ENCODE measurements around the gene HHIPL1.

HHIPL1 gene

GRCh38 chr14:99720941-99721791, 76.2 kb downstream of the HHIPL1 start:
- DNase-seq, result no peak

GRCh38 chr14:99721792-99722516, 77.0 kb downstream of the HHIPL1 start:
- no peak for DNase-seq

- no peak for DNase-seq
These were observed 77.8 kb downstream of the HHIPL1 start for GRCh38 chr14:99722741-99723140.

- no peak for DNase-seq
These were observed 79.4 kb downstream of the HHIPL1 start for GRCh38 chr14:99724196-99724891.

GRCh38 chr14:99724939-99725773, 80.2 kb downstream of the HHIPL1 start:
- DNase-seq, result no peak

GRCh38 chr14:99725774-99726537, 81.0 kb downstream of the HHIPL1 start:
- DNase-seq, result no peak

GRCh38 chr14:99726538-99727095, 81.7 kb downstream of the HHIPL1 start:
- DNase-seq, result no peak

- DNase-seq, result no peak
These were observed 82.4 kb downstream of the HHIPL1 start for GRCh38 chr14:99727096-99727870.

GRCh38 chr14:99728231-99728920, 83.4 kb downstream of the HHIPL1 start:
- no peak for DNase-seq

- DNase-seq, result no peak
These were observed 84.1 kb downstream of the HHIPL1 start for GRCh38 chr14:99728981-99729451.
